ENCODE measurements around the gene MYH8.

- no peak for TF ChIP-seq POLR2AphosphoS5 (IDR thresholded peaks at IDR 0.05; ENCODE audit: low read depth, low read length)
- no peak for TF ChIP-seq POLR2A (IDR thresholded peaks at IDR 0.05; ENCODE audit: low read depth, low read length)
- no peak for TF ChIP-seq TAF1 (IDR thresholded peaks at IDR 0.05; ENCODE audit: low read depth, low read length)
Observed at GRCh38 chr17:10398352-10398751, 23.4 kb downstream of the MYH8 start.

All from GM12891 (cell line).